M059J (cell line): ENCODE measurements around the gene GALNT16. TPM values are rescaled to one million over a fixed set of nuclear protein-coding genes. Genes with fewer than 3 reads are reported as not detected.
"Not testable (repeated sequence)": the region's sequence is repeated elsewhere in the genome, so short reads cannot be mapped to it uniquely, and the experiment has no call there.

Experiments
- DNase-seq: peaks from one replicate; pipeline ENCODE4 v3.0.0-alpha.2; 2012; ENCODE audit warnings: low read depth
- total RNA-seq: library from RNA; depleted of rRNA; stranded (reverse); fragments of >200 nt; shearing (Covaris generic); gene quantifications from 2 replicates; pipeline ENCODE4 v1.2.3, GENCODE V29; 2014; rRNA removed

GALNT16 gene
- total RNA-seq, result 0.20 and 0.30 TPM in 2 replicates

- DNase-seq, result peak; percentile 15
Measured at GRCh38 chr14:69259527-69260189, at the start of gene GALNT16. GALNT16 (plus strand) TSS chr14:69260158; CDS start chr14:69260291, 133 bp downstream.

- peak; percentile 7 for DNase-seq
Measured at GRCh38 chr14:69214393-69214792, 45.6 kb upstream of the GALNT16 start.

GRCh38 chr14:69217663-69218062 is 42.3 kb upstream of the GALNT16 start:
- not testable (repeated sequence) for DNase-seq

- DNase-seq, result no peak
Measured at GRCh38 chr14:69224946-69225345, 35.0 kb upstream of the GALNT16 start.

- no peak for DNase-seq
Measured at GRCh38 chr14:69226178-69226577, 33.8 kb upstream of the GALNT16 start.

- DNase-seq, result no peak
Measured at GRCh38 chr14:69226736-69227135, 33.2 kb upstream of the GALNT16 start.

- DNase-seq, result no peak
Measured at GRCh38 chr14:69231486-69231885, 28.5 kb upstream of the GALNT16 start.

GRCh38 chr14:69232388-69232787 is 27.6 kb upstream of the GALNT16 start:
- DNase-seq, result no peak

GRCh38 chr14:69234106-69234505 is 25.9 kb upstream of the GALNT16 start:
- DNase-seq, result no peak

- no peak for DNase-seq
Measured at GRCh38 chr14:69235708-69236107, 24.2 kb upstream of the GALNT16 start.

GRCh38 chr14:69237142-69237541 is 22.8 kb upstream of the GALNT16 start:
- no peak for DNase-seq

GRCh38 chr14:69237584-69237983 is 22.4 kb upstream of the GALNT16 start:
- DNase-seq, result no peak

- no peak for DNase-seq
Measured at GRCh38 chr14:69238883-69239282, 21.1 kb upstream of the GALNT16 start.

- no peak for DNase-seq
Measured at GRCh38 chr14:69240527-69241173, 19.3 kb upstream of the GALNT16 start.

- no peak for DNase-seq
Measured at GRCh38 chr14:69241577-69241976, 18.4 kb upstream of the GALNT16 start.

GRCh38 chr14:69242311-69243224 is 17.4 kb upstream of the GALNT16 start:
- DNase-seq, result peak; percentile 63

GRCh38 chr14:69244946-69245345 is 15.0 kb upstream of the GALNT16 start:
- no peak for DNase-seq

- no peak for DNase-seq
Measured at GRCh38 chr14:69246331-69246730, 13.6 kb upstream of the GALNT16 start.

GRCh38 chr14:69247676-69248440 is 12.1 kb upstream of the GALNT16 start:
- DNase-seq, result no peak

- DNase-seq, result no peak
Measured at GRCh38 chr14:69249603-69250002, 10.4 kb upstream of the GALNT16 start.

GRCh38 chr14:69252851-69253250 is 7.1 kb upstream of the GALNT16 start:
- DNase-seq, result no peak

GRCh38 chr14:69259168-69259526 is 811 bp upstream of the GALNT16 start:
- DNase-seq, result no peak
